Caki2 (cell line): ENCODE results near the gene RIMBP2. TPM values are rescaled to one million over a fixed set of nuclear protein-coding genes. Genes with fewer than 3 reads are reported as not detected.

Experiments
- DNase-seq: peaks from one replicate; pipeline ENCODE4 v3.0.0-alpha.2; 2015; ENCODE audit warnings: low read depth
- in situ Hi-C: cut with HindIII; loops from 2 replicates; pipeline ENCODE4 v1.10.0; 2016; ENCODE audit warnings: low sequenced_read_pairs, low pct_unique_long_range_greater_than_20kb, mixed read lengths
- total RNA-seq: library from RNA; depleted of rRNA; stranded (reverse); fragments of >200 nt; shearing (Covaris generic); gene quantifications from 2 replicates; pipeline ENCODE4 v1.2.3, GENCODE V29; 2014; ENCODE audit warnings: low replicate concordance

Gene RIMBP2
- total RNA-seq, 1 experiment from 2014 or later = not detected

GRCh38 chr12:130709971-130710732 lies 5.9 kb downstream of the RIMBP2 start:
- no peak for DNase-seq
- in situ Hi-C loops = no loop called here

- in situ Hi-C loops = no loop called here
- DNase-seq = no peak
These were observed 6.7 kb downstream of the RIMBP2 start for GRCh38 chr12:130709151-130709970.

GRCh38 chr12:130708648-130709047 lies 7.5 kb downstream of the RIMBP2 start:
- in situ Hi-C loops = no loop called here
- DNase-seq = no peak

- in situ Hi-C loops = no loop called here
- DNase-seq = no peak
These were observed 8.6 kb downstream of the RIMBP2 start for GRCh38 chr12:130707571-130707891.

GRCh38 chr12:130706885-130707570 lies 9.1 kb downstream of the RIMBP2 start:
- in situ Hi-C loops = no loop called here
- no peak for DNase-seq

- in situ Hi-C loops = no loop called here
These were observed 9.8 kb downstream of the RIMBP2 start for GRCh38 chr12:130706311-130706710.

GRCh38 chr12:130705178-130705822 lies 10.8 kb downstream of the RIMBP2 start:
- in situ Hi-C loops = no loop called here
- DNase-seq = no peak

More at GRCh38 chr12:130706311-130706710, 9.8 kb downstream of the RIMBP2 start:
- no peak for DNase-seq

GRCh38 chr12:130704606-130705005 lies 11.5 kb downstream of the RIMBP2 start:
- in situ Hi-C loops = no loop called here
- DNase-seq = no peak

GRCh38 chr12:130703733-130704375 lies 12.2 kb downstream of the RIMBP2 start:
- DNase-seq = no peak
- in situ Hi-C loops = no loop called here

- DNase-seq = no peak
- in situ Hi-C loops = no loop called here
These were observed 12.9 kb downstream of the RIMBP2 start for GRCh38 chr12:130702966-130703732.

GRCh38 chr12:130701402-130701744 lies 14.7 kb downstream of the RIMBP2 start:
- in situ Hi-C loops = no loop called here
- DNase-seq = no peak

- in situ Hi-C loops = no loop called here
- no peak for DNase-seq
These were observed 15.4 kb downstream of the RIMBP2 start for GRCh38 chr12:130700492-130701401.

- in situ Hi-C loops = no loop called here
- no peak for DNase-seq
These were observed 18.0 kb downstream of the RIMBP2 start for GRCh38 chr12:130698106-130698505.

- in situ Hi-C loops = no loop called here
- no peak for DNase-seq
These were observed 19.6 kb downstream of the RIMBP2 start for GRCh38 chr12:130696379-130697100.

- DNase-seq = no peak
- in situ Hi-C loops = no loop called here
These were observed 21.0 kb downstream of the RIMBP2 start for GRCh38 chr12:130695061-130695460.
